H1 (cell line): Measurements from ENCODE around the gene RPS6KC1. TPM values are rescaled to one million over a fixed set of nuclear protein-coding genes. Genes with fewer than 3 reads are reported as not detected.

Experiments
- CTCF ChIA-PET: fragments of 300-600 bp; sonication (Branson Sonifier 250); formaldehyde crosslinking; loops from one replicate; lab custom pipeline; 2021; ENCODE audit not compliant: partially characterized antibody; lab: Charles Lee
- POLR2A ChIA-PET: fragments of 300-600 bp; sonication (Branson Sonifier 250); formaldehyde crosslinking; loops from one replicate; lab custom pipeline; 2021; ENCODE audit warnings: inconsistent platforms; ENCODE audit not compliant: partially characterized antibody; lab: Charles Lee
- DNase-seq, 2 experiments: peaks; one replicate each; pipeline versions ENCODE4 v3.0.0 to v3.0.0-alpha.2; 2010 to 2022; ENCODE audit warnings: low spot score in 2 of 2, low read depth in 1 of 2, mixed read lengths in 1 of 2
- FAIRE-seq: peaks from 2 replicates; lab custom pipeline; 2011; peaks lifted over from hg19 to GRCh38; lab: Jason Lieb, UNC
- H2AFZ ChIP-seq: 2 replicates; pipeline ENCODE4 v1.8.1; 2012; ENCODE audit warnings: low read length, inconsistent platforms
- H2AK5ac ChIP-seq: 2 replicates; pipeline ENCODE4 v1.6.1; 2013; ENCODE audit warnings: low read depth, low read length
- H2BK120ac ChIP-seq: replicated peaks from 2 replicates; pipeline ENCODE3; 2013; ENCODE audit warnings: low read depth, low read length, inconsistent platforms
- H2BK12ac ChIP-seq: 2 replicates; pipeline ENCODE4 v1.6.1; 2013; ENCODE audit warnings: low read depth, low read length
- H2BK15ac ChIP-seq: 2 replicates; pipeline ENCODE4 v1.6.1; 2013; ENCODE audit warnings: low read length
- H2BK20ac ChIP-seq: 2 replicates; pipeline ENCODE4 v1.6.1; 2013; ENCODE audit warnings: low read length
- H2BK5ac ChIP-seq: 2 replicates; pipeline ENCODE4 v1.6.1; 2013; ENCODE audit warnings: low read depth, low read length
- H3K14ac ChIP-seq: 2 replicates; pipeline ENCODE4 v1.6.1; 2013; ENCODE audit warnings: inconsistent platforms; ENCODE audit not compliant: insufficient read length
- H3K18ac ChIP-seq: 2 replicates; pipeline ENCODE4 v1.6.1; 2013; ENCODE audit warnings: low read length; ENCODE audit errors: extremely low read depth
- H3K23ac ChIP-seq: 2 replicates; pipeline ENCODE4 v1.6.1; 2013; ENCODE audit warnings: inconsistent platforms; ENCODE audit not compliant: insufficient read length
- H3K23me2 ChIP-seq: 2 replicates; pipeline ENCODE4 v1.6.1; 2013; ENCODE audit warnings: low read depth, low read length
- H3K27ac ChIP-seq: 2 replicates; pipeline ENCODE4 v1.6.1; 2011; ENCODE audit warnings: low read depth, low read length, inconsistent platforms
- H3K27me3 ChIP-seq, 4 experiments: replicated peaks in 1 of 4; 1 replicate in 1 of 4; 2 replicates in 3 of 4; pipeline versions ENCODE4 v1.6.1 to v1.8.1; 2011 to 2013; ENCODE audit warnings: low read length in 3 of 4, mild to moderate bottlenecking in 3 of 4, inconsistent platforms in 2 of 4, mixed read lengths in 2 of 4, moderate library complexity in 1 of 4; ENCODE audit not compliant: control insufficient read depth in 3 of 4, insufficient read depth in 3 of 4; ENCODE audit errors: extremely low read depth in 1 of 4
- H3K36me3 ChIP-seq, 4 experiments: 2 replicates each; pipeline versions ENCODE4 v1.6.1 to v1.8.1; 2011 to 2013; ENCODE audit warnings: mild to moderate bottlenecking in 4 of 4, low read length in 3 of 4, moderate library complexity in 2 of 4, control low read depth in 1 of 4, inconsistent platforms in 1 of 4; ENCODE audit not compliant: insufficient read depth in 4 of 4, control insufficient read depth in 2 of 4
- H3K4ac ChIP-seq: replicated peaks from 2 replicates; pipeline ENCODE3; 2013; ENCODE audit warnings: low read length, low read depth, mixed read lengths, inconsistent platforms; ENCODE audit not compliant: insufficient read length
- H3K4me1 ChIP-seq, 4 experiments: replicated peaks in 1 of 4; 1 replicate in 1 of 4; 2 replicates in 3 of 4; pipeline versions ENCODE4 v1.6.1 to v1.8.1; 2011 to 2013; ENCODE audit warnings: low read length in 3 of 4, inconsistent platforms in 2 of 4, mixed read lengths in 1 of 4; ENCODE audit not compliant: insufficient read depth in 4 of 4, control insufficient read depth in 3 of 4
- H3K4me2 ChIP-seq, 2 experiments: 2 replicates each; pipeline versions ENCODE4 v1.6.1 to v1.8.1; 2011 to 2013; ENCODE audit warnings: low read depth in 2 of 2, low read length in 2 of 2, control low read depth in 1 of 2, inconsistent platforms in 1 of 2, mild to moderate bottlenecking in 1 of 2; ENCODE audit not compliant: insufficient read depth in 1 of 2
- H3K4me3 ChIP-seq, 4 experiments: fragments of 200-600, 300-600 bp in 1 of 4; sonication (generic), shearing (Covaris generic), sonication (Bioruptor Twin) in 1 of 4; 2 replicates each; pipeline versions ENCODE4 v1.5.1 to v1.8.1; 2011 to 2016; ENCODE audit warnings: low read length in 4 of 4, low read depth in 3 of 4, control low read depth in 2 of 4, inconsistent platforms in 2 of 4, mild to moderate bottlenecking in 2 of 4, mixed read lengths in 1 of 4, moderate library complexity in 1 of 4; ENCODE audit not compliant: insufficient read depth in 2 of 4; ENCODE audit errors: extremely low read depth in 1 of 4
- H3K56ac ChIP-seq: replicated peaks from 2 replicates; pipeline ENCODE3; 2013; ENCODE audit warnings: low read depth, mild to moderate bottlenecking, mixed read lengths, low read length, inconsistent platforms; ENCODE audit not compliant: insufficient read length
- H3K79me1 ChIP-seq: 2 replicates; pipeline ENCODE4 v1.6.1; 2013; ENCODE audit warnings: low read depth, low read length, control low read depth
- H3K79me2 ChIP-seq, 2 experiments: 2 replicates each; pipeline versions ENCODE4 v1.6.1 to v1.8.1; 2012 to 2013; ENCODE audit warnings: low read length in 2 of 2, mild to moderate bottlenecking in 2 of 2, inconsistent platforms in 1 of 2; ENCODE audit not compliant: insufficient read depth in 2 of 2, control insufficient read depth in 1 of 2
- H3K9ac ChIP-seq, 4 experiments: replicated peaks in 1 of 4; 1 replicate in 1 of 4; 2 replicates in 3 of 4; pipeline versions ENCODE4 v1.6.1 to v1.8.1; 2011 to 2013; ENCODE audit warnings: low read depth in 3 of 4, low read length in 3 of 4, control low read depth in 2 of 4, mild to moderate bottlenecking in 2 of 4, moderate library complexity in 2 of 4, inconsistent platforms in 1 of 4; ENCODE audit errors: extremely low read depth in 1 of 4
- H3K9me3 ChIP-seq, 2 experiments: 2 replicates each; pipeline versions ENCODE4 v1.6.1 to v1.8.1; 2012 to 2013; ENCODE audit warnings: mild to moderate bottlenecking in 2 of 2, moderate library complexity in 2 of 2, control low read depth in 1 of 2, inconsistent platforms in 1 of 2, low read depth in 1 of 2, low read length in 1 of 2, mixed read lengths in 1 of 2; ENCODE audit not compliant: insufficient read depth in 2 of 2
- H4K20me1 ChIP-seq, 2 experiments: replicated peaks in 1 of 2; 2 replicates each; pipeline versions ENCODE3 to v1.8.1; 2011 to 2013; ENCODE audit warnings: inconsistent platforms in 2 of 2, low read length in 2 of 2, mild to moderate bottlenecking in 1 of 2; ENCODE audit not compliant: insufficient read depth in 2 of 2, control insufficient read depth in 1 of 2
- H4K5ac ChIP-seq: 2 replicates; pipeline ENCODE4 v1.6.1; 2013; ENCODE audit warnings: low read length, low read depth, mixed read lengths, inconsistent platforms; ENCODE audit not compliant: insufficient read length
- H4K8ac ChIP-seq: 2 replicates; pipeline ENCODE4 v1.8.0; 2013; ENCODE audit warnings: mild to moderate bottlenecking, moderate library complexity, low read length, inconsistent platforms; ENCODE audit not compliant: insufficient read depth; ENCODE audit errors: extremely low read depth
- H4K91ac ChIP-seq: replicated peaks from 2 replicates; pipeline ENCODE3; 2013; ENCODE audit warnings: low read length, mixed read lengths, inconsistent platforms; ENCODE audit not compliant: insufficient read length
- EZH2 ChIP-seq: fragments of 200-600 bp; sonication (generic); IDR thresholded peaks from 2 replicates; pipeline ENCODE4 v1.7.1; 2012; ENCODE audit warnings: low read depth, mild to moderate bottlenecking, moderate library complexity, low read length, inconsistent platforms; ENCODE audit not compliant: severe bottlenecking
- GABPA ChIP-seq: IDR thresholded peaks from 2 replicates; pipeline ENCODE4 v1.6.1; 2011; ENCODE audit warnings: mild to moderate bottlenecking, low read length, moderate library complexity, borderline replicate concordance; ENCODE audit not compliant: insufficient read depth
- NRF1 ChIP-seq: IDR thresholded peaks from 2 replicates; pipeline ENCODE4 v1.6.1; 2011; ENCODE audit warnings: mild to moderate bottlenecking, low read depth, low read length, improper control_type of control experiment
- RAD21 ChIP-seq, 2 experiments: IDR thresholded peaks in 1 of 2; conservative IDR thresholded peaks in 1 of 2; 2 replicates each; pipeline ENCODE4 v1.6.1; 2011; ENCODE audit warnings: low read depth in 2 of 2, low read length in 2 of 2, improper control_type of control experiment in 1 of 2, inconsistent platforms in 1 of 2, mild to moderate bottlenecking in 1 of 2, moderate library complexity in 1 of 2
- RNF2 ChIP-seq: fragments of 200-900, 300-1000 bp; sonication (generic); IDR thresholded peaks from 2 replicates; pipeline ENCODE4 v1.7.1; 2016; ENCODE audit warnings: borderline replicate concordance, low read depth, mild to moderate bottlenecking, antibody characterized with exemption, low read length; ENCODE audit not compliant: poor library complexity, severe bottlenecking; ENCODE audit errors: missing control alignments
- SP2 ChIP-seq: IDR thresholded peaks from 2 replicates; pipeline ENCODE4 v1.6.1; 2012; ENCODE audit warnings: mild to moderate bottlenecking, low read length, inconsistent platforms
- SP4 ChIP-seq: IDR thresholded peaks from 2 replicates; pipeline ENCODE4 v1.6.1; 2012; ENCODE audit warnings: low read length, inconsistent platforms
- TAF7 ChIP-seq: optimal IDR thresholded peaks from 2 replicates; pipeline ENCODE3; 2011; ENCODE audit warnings: low read depth, mild to moderate bottlenecking, inconsistent platforms, low read length, moderate library complexity, borderline replicate concordance
- polyA plus RNA-seq, 7 experiments: library from polyadenylated mRNA; depleted of rRNA in 3 of 7; stranded (reverse) in 5 of 7; unstranded in 2 of 7; fragments of >200 nt in 5 of 7; fragments of 200-250 nt in 2 of 7; gene quantifications; 1 replicate in 5 of 7; 2 replicates in 1 of 7; 4 replicates in 1 of 7; pipeline versions ENCODE4 v1.2.1 to v1.2.3, GENCODE V29; 2011 to 2013; ENCODE audit warnings: missing spikeins in 2 of 7, mixed read lengths in 2 of 7
- total RNA-seq: library from RNA; stranded (reverse); fragmentation: NEBNext Ultra II Directional; extraction: Animal tissue kit (Norgen Biotek cat#: 25700); gene quantifications from 2 replicates; pipeline ENCODE4 v1.2.1, GENCODE V29; 2021

The RPS6KC1 gene
- total and polyA plus RNA-seq, 2 of the 8 experiments (the other 6 are each of a cell fraction or from before 2014, with no cell fraction given) = 4.9 to 17.6 TPM

- Histone ChIP-seq H3K9me3 (no peaks in the 10 kb centered on the region), H3K56ac (no peak overlapping the region), H4K8ac (no peak overlapping the region), H3K9ac (no peak overlapping the region), H3K4ac (no peak overlapping the region), H2AFZ (no peak overlapping the region), H2AK5ac (no peak overlapping the region), H3K14ac (no peak overlapping the region), H2BK12ac (no peak overlapping the region), H3K4me3 (no peak overlapping the region), H3K4me1 (peaks cover 0 to 9% (median 2%) of the 10 kb centered on the region in 4 experiments; a peak in 2 of 7 replicates), H3K27me3 (no peaks in the 10 kb centered on the region; a peak in 1 of 7 replicates), H3K18ac (no peak overlapping the region), H3K79me1 (no peaks in the 10 kb centered on the region; the same call in 1 of the 2 replicates), H2BK20ac (no peak overlapping the region), H3K36me3 (no peaks in the 10 kb centered on the region), H4K5ac (no peak overlapping the region), H3K27ac (no peak overlapping the region), H3K23ac (no peak overlapping the region), H2BK120ac (no peak overlapping the region), H4K20me1 (no peaks in the 10 kb centered on the region), H2BK5ac (no peak overlapping the region), H3K23me2 (no peaks in the 10 kb centered on the region; the same call in 1 of the 2 replicates), H2BK15ac (no peak overlapping the region), H3K79me2 (peaks cover 0 to 49% of the 10 kb centered on the region in 2 experiments; a peak in 2 of 4 replicates), H4K91ac (no peak overlapping the region), H3K4me2 (no peak overlapping the region)
- ChIA-PET POLR2A (no interaction called here), CTCF (no interaction called here)
- FAIRE-seq (no peak), DNase-seq (no peak)
- no peak for TF ChIP-seq RNF2
- TF ChIP-seq TAF7 = no peak
- no peak for TF ChIP-seq RAD21 (IDR thresholded peaks at IDR 0.05 in 1 of 2, conservative IDR thresholded peaks at IDR 0.05 in 1 of 2; ENCODE audit: low read depth in 2 of 2, low read length in 2 of 2)
- TF ChIP-seq EZH2 = no peak
- TF ChIP-seq NRF1 = no peak
- no peak for TF ChIP-seq SP4
- TF ChIP-seq GABPA = no peak
- TF ChIP-seq SP2 = no peak
These were observed 2.4 kb downstream of the RPS6KC1 start for GRCh38 chr1:213053455-213053854.
